ENCODE data around the gene CACNG1. TPM values are rescaled to one million over a fixed set of nuclear protein-coding genes. Genes with fewer than 3 reads are reported as not detected.

Gene CACNG1
- total and polyA plus RNA-seq, 2 donors (not counting 3 experiments of a cell fraction or from before 2014, with no cell fraction given), result not detected

DNA sequence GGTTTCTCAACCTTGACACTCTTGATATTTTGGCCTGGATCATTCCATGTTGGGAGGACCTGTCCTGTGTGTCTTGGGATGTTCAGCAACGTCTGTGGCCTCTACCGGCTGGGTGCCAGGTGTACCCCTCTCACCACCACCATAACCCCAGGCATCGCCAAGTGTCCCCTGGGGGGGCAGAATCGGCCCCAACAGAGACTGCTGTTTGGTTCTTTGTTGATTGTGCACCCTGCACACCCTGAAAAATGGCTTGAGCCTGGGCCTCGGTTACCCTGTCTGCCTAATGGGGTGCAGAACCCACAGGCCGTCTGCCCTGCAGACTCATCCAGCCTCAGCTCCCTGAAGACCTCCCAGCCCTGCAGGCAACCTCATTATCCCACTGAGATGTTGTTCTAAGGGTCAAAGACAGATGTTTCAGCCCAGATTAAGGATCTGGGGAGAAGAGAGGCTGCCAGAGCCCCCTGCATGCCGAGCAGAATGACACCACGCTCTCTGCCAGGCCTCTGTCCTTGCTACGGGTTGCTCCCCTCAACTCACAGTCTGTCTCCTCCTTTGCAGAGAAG, 9.2 kb downstream of the CACNG1 start:
- H3K9me3 ChIP-seq (replicated peaks; ENCODE audit: control insufficient read depth, insufficient read depth, low read length), result peaks cover 2% of the 10 kb centered on the region
- no TSS peak for BruUV-seq (replicated peaks)
- no peak overlapping the region for H3K4me3 ChIP-seq (replicated peaks in 1 of 3; ENCODE audit: insufficient read depth in 1 of 3, low read depth in 1 of 3, low read length in 3 of 3)
- no peaks in the 10 kb centered on the region for H4K20me1 ChIP-seq (replicated peaks; ENCODE audit: control insufficient read depth, extremely low read depth, insufficient read depth, low read length)
- no peak overlapping the region for H3K27ac ChIP-seq (ENCODE audit: insufficient read depth, low read depth, low read length)
- H3K36me3 ChIP-seq (ENCODE audit: control insufficient read depth in 2 of 2, extremely low read depth in 1 of 2, insufficient read depth in 2 of 2, low read length in 2 of 2), result no peaks in the 10 kb centered on the region
- no peak for FAIRE-seq
- no peak overlapping the region for H2AFZ ChIP-seq (ENCODE audit: low read depth, low read length)
- DNase-seq (ENCODE audit: low read depth, low spot score), result no peak
- CTCF ChIA-PET, result no interaction called here
- intact Hi-C loops (cut with micrococcal nuclease) (no loop called here), dilution Hi-C loops (cut with MboI; ENCODE audit: extremely low pct_ligation_motif_present, low sequenced_read_pairs) (no loop called here)
- POLR2A ChIA-PET, result no interaction called here
- no peak overlapping the region for H3K4me2 ChIP-seq (ENCODE audit: insufficient read depth, low read length)
- no peaks in the 10 kb centered on the region for H3K4me1 ChIP-seq (ENCODE audit: control insufficient read depth, extremely low read depth, insufficient read depth, low read length)
- TF ChIP-seq MYC (IDR thresholded peaks at IDR 0.05; ENCODE audit: low read depth, low read length), result no peak
- no peak for TF ChIP-seq JUN (IDR thresholded peaks at IDR 0.05; ENCODE audit: borderline replicate concordance, insufficient read depth, insufficient read length, low read depth)
- TF ChIP-seq GATA2 (IDR thresholded peaks at IDR 0.05; ENCODE audit: insufficient read depth, insufficient read length, low read depth, low read length), result no peak
- no peak for TF ChIP-seq POLR2A (IDR thresholded peaks at IDR 0.05; ENCODE audit: low read depth, low read length)
- no peak for TF ChIP-seq FOS (IDR thresholded peaks at IDR 0.05; ENCODE audit: borderline replicate concordance, insufficient read depth, low read length)
- H3K27me3 ChIP-seq (ENCODE audit: control insufficient read depth in 2 of 2, insufficient read depth in 2 of 2, low read length in 2 of 2), result no peaks in the 10 kb centered on the region
- no peak overlapping the region for H3K9ac ChIP-seq (replicated peaks; ENCODE audit: extremely low read depth, insufficient read depth, low read length)
- H3K9me1 ChIP-seq (replicated peaks; ENCODE audit: control insufficient read depth, extremely low read depth, insufficient read depth, low read length), result no peaks in the 10 kb centered on the region
- no peaks in the 10 kb centered on the region for H3K79me2 ChIP-seq (ENCODE audit: control insufficient read depth, insufficient read depth, low read length)

DNA sequence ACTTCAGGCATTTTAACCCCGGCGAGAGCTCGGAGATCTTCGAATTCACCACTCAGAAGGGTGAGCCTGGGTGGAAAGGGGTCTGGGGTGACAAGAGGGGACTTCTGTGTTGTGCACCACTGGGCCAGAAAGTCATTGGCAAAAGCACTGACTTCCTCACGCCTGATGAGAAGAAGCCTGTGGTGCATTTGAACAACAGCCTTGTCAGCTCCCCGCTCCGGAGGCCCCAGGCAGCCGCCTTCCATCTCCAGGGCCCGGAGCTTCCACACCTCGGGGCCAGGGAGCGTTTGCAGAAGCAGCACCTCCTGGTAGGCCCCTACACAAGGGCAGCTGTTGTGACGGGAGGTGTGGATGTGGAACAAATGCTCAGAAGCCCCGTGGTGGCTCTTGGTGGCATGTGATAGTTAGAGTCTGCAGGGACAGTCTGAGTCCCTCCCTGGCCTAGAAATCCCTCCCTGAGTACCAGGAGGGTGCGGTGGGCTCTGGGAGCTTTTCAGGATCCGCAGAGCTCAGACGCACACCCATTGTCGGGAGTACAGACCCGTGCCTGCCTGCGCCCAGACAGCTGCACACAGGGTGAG, 9.7 kb downstream of the CACNG1 start:
- Histone ChIP-seq H3K4me3 (replicated peaks in 1 of 3; ENCODE audit: insufficient read depth in 1 of 3, low read depth in 1 of 3, low read length in 3 of 3) (no peak overlapping the region), H3K4me1 (ENCODE audit: control insufficient read depth, extremely low read depth, insufficient read depth, low read length) (no peaks in the 10 kb centered on the region), H3K27ac (ENCODE audit: insufficient read depth, low read depth, low read length) (no peak overlapping the region), H3K27me3 (ENCODE audit: control insufficient read depth in 2 of 2, insufficient read depth in 2 of 2, low read length in 2 of 2) (no peaks in the 10 kb centered on the region), H3K9me1 (replicated peaks; ENCODE audit: control insufficient read depth, extremely low read depth, insufficient read depth, low read length) (no peaks in the 10 kb centered on the region), H3K9ac (replicated peaks; ENCODE audit: extremely low read depth, insufficient read depth, low read length) (no peak overlapping the region), H2AFZ (ENCODE audit: low read depth, low read length) (no peak overlapping the region), H3K4me2 (ENCODE audit: insufficient read depth, low read length) (no peak overlapping the region), H4K20me1 (replicated peaks; ENCODE audit: control insufficient read depth, extremely low read depth, insufficient read depth, low read length) (no peaks in the 10 kb centered on the region), H3K9me3 (replicated peaks; ENCODE audit: control insufficient read depth, insufficient read depth, low read length) (peaks cover under 1% of the 10 kb centered on the region), H3K79me2 (ENCODE audit: control insufficient read depth, insufficient read depth, low read length) (no peaks in the 10 kb centered on the region), H3K36me3 (ENCODE audit: control insufficient read depth in 2 of 2, extremely low read depth in 1 of 2, insufficient read depth in 2 of 2, low read length in 2 of 2) (no peaks in the 10 kb centered on the region)
- FAIRE-seq (no peak), DNase-seq (ENCODE audit: low read depth, low spot score) (no peak)
- intact Hi-C loops (cut with micrococcal nuclease) (no loop called here), dilution Hi-C loops (cut with MboI; ENCODE audit: extremely low pct_ligation_motif_present, low sequenced_read_pairs) (no loop called here)
- CTCF ChIA-PET, result no interaction called here
- BruUV-seq (replicated peaks), result no TSS peak
- TF ChIP-seq POLR2AphosphoS5 (IDR thresholded peaks at IDR 0.05; ENCODE audit: insufficient read depth, low read depth, low read length) (no peak), MYC (IDR thresholded peaks at IDR 0.05; ENCODE audit: low read depth, low read length) (no peak), JUN (IDR thresholded peaks at IDR 0.05; ENCODE audit: borderline replicate concordance, insufficient read depth, insufficient read length, low read depth) (no peak), GATA2 (IDR thresholded peaks at IDR 0.05; ENCODE audit: insufficient read depth, insufficient read length, low read depth, low read length) (no peak), FOS (IDR thresholded peaks at IDR 0.05; ENCODE audit: borderline replicate concordance, insufficient read depth, low read length) (no peak), POLR2A (IDR thresholded peaks at IDR 0.05; ENCODE audit: low read depth, low read length) (no peak), EZH2 (IDR thresholded peaks at IDR 0.05; ENCODE audit: borderline replicate concordance, low read depth, low read length, severe bottlenecking) (no peak)
- TF ChIP-seq, protein P1, sequence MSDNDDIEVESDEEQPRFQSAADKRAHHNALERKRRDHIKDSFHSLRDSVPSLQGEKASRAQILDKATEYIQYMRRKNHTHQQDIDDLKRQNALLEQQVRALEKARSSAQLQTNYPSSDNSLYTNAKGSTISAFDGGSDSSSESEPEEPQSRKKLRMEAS (IDR thresholded peaks at IDR 0.05; ENCODE audit: insufficient read depth, insufficient read length), result no peak
- TF ChIP-seq, protein P2, sequence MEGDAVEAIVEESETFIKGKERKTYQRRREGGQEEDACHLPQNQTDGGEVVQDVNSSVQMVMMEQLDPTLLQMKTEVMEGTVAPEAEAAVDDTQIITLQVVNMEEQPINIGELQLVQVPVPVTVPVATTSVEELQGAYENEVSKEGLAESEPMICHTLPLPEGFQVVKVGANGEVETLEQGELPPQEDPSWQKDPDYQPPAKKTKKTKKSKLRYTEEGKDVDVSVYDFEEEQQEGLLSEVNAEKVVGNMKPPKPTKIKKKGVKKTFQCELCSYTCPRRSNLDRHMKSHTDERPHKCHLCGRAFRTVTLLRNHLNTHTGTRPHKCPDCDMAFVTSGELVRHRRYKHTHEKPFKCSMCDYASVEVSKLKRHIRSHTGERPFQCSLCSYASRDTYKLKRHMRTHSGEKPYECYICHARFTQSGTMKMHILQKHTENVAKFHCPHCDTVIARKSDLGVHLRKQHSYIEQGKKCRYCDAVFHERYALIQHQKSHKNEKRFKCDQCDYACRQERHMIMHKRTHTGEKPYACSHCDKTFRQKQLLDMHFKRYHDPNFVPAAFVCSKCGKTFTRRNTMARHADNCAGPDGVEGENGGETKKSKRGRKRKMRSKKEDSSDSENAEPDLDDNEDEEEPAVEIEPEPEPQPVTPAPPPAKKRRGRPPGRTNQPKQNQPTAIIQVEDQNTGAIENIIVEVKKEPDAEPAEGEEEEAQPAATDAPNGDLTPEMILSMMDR (IDR thresholded peaks at IDR 0.05; ENCODE audit: extremely low read depth in 1 of 2, insufficient read depth in 1 of 2, low read depth in 1 of 2, low read length in 2 of 2), result no peak
- POLR2A ChIA-PET, result no interaction called here

All from endothelial cell of umbilical vein (primary cell).